Prostate gland (tissue), 2 donors: ENCODE measurements around the gene B3GNT5. TPM values are rescaled to one million over a fixed set of nuclear protein-coding genes. Genes with fewer than 3 reads are reported as not detected.

Experiments used
- DNase-seq: peaks from one replicate; pipeline ENCODE4 v3.0.0-alpha.2; 2019; ENCODE audit warnings: low spot score
- H3K27ac ChIP-seq, 2 donors: fragments of 200-600 bp; sonication (generic); 2 replicates each; pipeline ENCODE4 v1.5.1; 2017 to 2019
- H3K27me3 ChIP-seq: fragments of 200-600 bp; sonication (generic); replicated peaks from 2 replicates; pipeline ENCODE4 v1.5.1; 2019; ENCODE audit not compliant: insufficient read depth
- H3K36me3 ChIP-seq, 2 donors: fragments of 200-600 bp; sonication (generic); 1 replicate in 1 of 2; 2 replicates in 1 of 2; pipeline versions ENCODE4 v1.5.1 to v1.8.1; 2017 to 2019
- H3K4me1 ChIP-seq: fragments of 200-600 bp; sonication (generic); replicated peaks from 2 replicates; pipeline ENCODE4 v1.5.1; 2019
- H3K4me3 ChIP-seq, 2 donors: fragments of 200-600 bp; sonication (generic); 2 replicates each; pipeline ENCODE4 v1.5.1; 2017 to 2019
- H3K9me3 ChIP-seq: fragments of 200-600 bp; sonication (generic); 2 replicates; pipeline ENCODE4 v1.5.1; 2017
- CTCF ChIP-seq, 4 experiments: fragments of 200-600 bp in 2 of 4; fragments of 450-650 bp in 2 of 4; sonication (generic) in 2 of 4; IDR thresholded peaks; 1 replicate in 3 of 4; 2 replicates in 1 of 4; pipeline ENCODE4 v1.5.1; 2016 to 2019; ENCODE audit warnings: antibody characterized with exemption in 4 of 4, mild to moderate bottlenecking in 2 of 4, moderate library complexity in 2 of 4
- POLR2A ChIP-seq: fragments of 450-650 bp; IDR thresholded peaks from one replicate; pipeline ENCODE4 v1.6.1; 2016; ENCODE audit warnings: antibody characterized with exemption, mild to moderate bottlenecking
- POLR2AphosphoS5 ChIP-seq: sonication (generic); formaldehyde crosslinking; IDR thresholded peaks from one replicate; pipeline ENCODE4 v1.6.1; 2017; ENCODE audit warnings: antibody characterized with exemption
- WGBS: methylation state at CpG from one replicate; pipeline ENCODE4 v1.1.5; 2018; 5-methylcytosine and 5-hydroxymethylcytosine counted together
- intact Hi-C: fragments of 100-400 bp; cut with DNase I; formaldehyde crosslinking; loops from one replicate; pipeline ENCODE4 v1.14.2; 2022
- total RNA-seq, 2 donors: library from RNA; depleted of rRNA; stranded (reverse); fragments of >200 nt; gene quantifications; one replicate each; pipeline ENCODE4 v1.1.0, GENCODE V29; 2016

B3GNT5 gene
- total RNA-seq, 2 donors from 2014 or later, result 5.9 to 7.2 TPM

DNA sequence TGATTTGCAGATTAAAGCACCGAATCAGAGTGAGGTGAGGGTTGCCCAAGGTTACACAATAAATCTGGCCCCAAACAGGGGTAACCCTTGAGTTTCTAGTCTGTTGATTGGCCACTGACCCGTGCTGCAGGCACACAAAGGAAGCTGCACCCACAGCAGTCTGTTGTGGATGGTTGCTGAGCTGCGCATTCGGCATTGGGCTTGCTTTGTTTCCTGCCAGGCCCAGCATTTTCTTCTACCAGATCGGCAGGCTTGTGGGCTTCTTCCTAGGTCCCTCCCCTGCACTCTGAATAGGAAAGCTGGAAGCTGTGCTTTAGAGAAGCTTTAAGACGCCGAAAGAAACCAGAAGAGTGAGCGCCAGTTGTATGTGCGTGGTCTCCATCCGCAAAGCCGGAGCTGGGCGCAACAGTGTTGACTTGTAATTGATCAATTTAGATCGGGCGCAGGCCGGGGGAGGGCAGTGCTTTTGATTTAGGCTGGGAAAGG, 12.1 kb downstream of the B3GNT5 start:
- no peaks in the 10 kb centered on the region for H3K36me3 ChIP-seq
- H3K27me3 ChIP-seq, result no peaks in the 10 kb centered on the region
- TF ChIP-seq POLR2AphosphoS5, result no peak
- TF ChIP-seq CTCF (IDR thresholded peaks at IDR 0.05), result no peak
- TF ChIP-seq POLR2A, result no peak
- H3K27ac ChIP-seq, result peak overlapping the region; percentile 1 to 35
- intact Hi-C loops, result no loop called here
- H3K4me3 ChIP-seq, result no peak overlapping the region
- 42% methylated on average over 15 of the region's 15 CpGs for WGBS
- no peaks in the 10 kb centered on the region for H3K4me1 ChIP-seq
- no peak for DNase-seq
- no peaks in the 10 kb centered on the region for H3K9me3 ChIP-seq

GRCh38 chr3:183265834-183266417, 12.9 kb downstream of the B3GNT5 start:
- peak; percentile 24 for DNase-seq
- intact Hi-C loops, result no loop called here
- Histone ChIP-seq H3K27me3 (no peaks in the 10 kb centered on the region), H3K9me3 (no peaks in the 10 kb centered on the region), H3K36me3 (no peaks in the 10 kb centered on the region), H3K27ac (peak overlapping the region; percentile 1 to 35), H3K4me3 (no peak overlapping the region), H3K4me1 (no peaks in the 10 kb centered on the region)
- TF ChIP-seq POLR2A (no peak), CTCF (IDR thresholded peaks at IDR 0.05) (no peak), POLR2AphosphoS5 (no peak)
- WGBS, result 43% methylated on average over 5 of the region's 5 CpGs

- intact Hi-C loops, result no loop called here
- 89% methylated on average over 3 of the region's 3 CpGs for WGBS
- Histone ChIP-seq H3K9me3 (no peaks in the 10 kb centered on the region), H3K27me3 (no peaks in the 10 kb centered on the region), H3K27ac (no peak overlapping the region), H3K36me3 (no peaks in the 10 kb centered on the region), H3K4me1 (no peaks in the 10 kb centered on the region), H3K4me3 (no peak overlapping the region)
- TF ChIP-seq POLR2AphosphoS5, result no peak
- no peak for TF ChIP-seq POLR2A
- no peak for TF ChIP-seq CTCF (IDR thresholded peaks at IDR 0.05)
- DNase-seq, result no peak
Measured at GRCh38 chr3:183266454-183266853, 13.4 kb downstream of the B3GNT5 start.

- TF ChIP-seq CTCF (IDR thresholded peaks at IDR 0.05) (no peak), POLR2AphosphoS5 (no peak), POLR2A (no peak)
- 99% methylated on average over 5 of the region's 5 CpGs for WGBS
- intact Hi-C loops, result no loop called here
- H3K4me1 ChIP-seq, result no peaks in the 10 kb centered on the region
- DNase-seq, result no peak
- no peak overlapping the region for H3K27ac ChIP-seq
- no peak overlapping the region for H3K4me3 ChIP-seq
- no peaks in the 10 kb centered on the region for H3K27me3 ChIP-seq
- no peaks in the 10 kb centered on the region for H3K9me3 ChIP-seq
- no peaks in the 10 kb centered on the region for H3K36me3 ChIP-seq
Measured at GRCh38 chr3:183267140-183267539, 14.1 kb downstream of the B3GNT5 start.

DNA sequence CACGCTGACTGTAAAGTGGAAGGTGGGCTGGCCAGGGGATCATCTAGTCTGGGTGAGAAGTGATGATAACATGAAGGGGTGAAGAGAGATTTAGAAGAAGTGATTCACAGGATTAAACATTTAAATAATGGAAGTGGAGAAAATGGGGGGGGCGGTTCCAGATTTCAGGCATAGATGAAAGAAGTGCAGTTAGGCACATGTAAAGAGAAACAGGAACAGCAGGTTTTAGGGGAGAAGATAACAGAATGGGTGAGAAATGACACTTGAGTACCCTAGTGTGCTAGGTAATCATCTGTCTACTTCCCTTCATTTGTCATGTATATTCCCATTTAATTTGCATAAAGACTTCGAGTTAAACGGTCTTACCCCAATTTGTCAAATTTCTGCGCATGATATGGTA, 15.3 kb downstream of the B3GNT5 start:
- Histone ChIP-seq H3K4me3 (no peak overlapping the region), H3K9me3 (no peaks in the 10 kb centered on the region), H3K27me3 (no peaks in the 10 kb centered on the region), H3K4me1 (no peaks in the 10 kb centered on the region), H3K36me3 (no peaks in the 10 kb centered on the region), H3K27ac (peak overlapping the region; percentile 16 to 28)
- no peak for TF ChIP-seq CTCF (IDR thresholded peaks at IDR 0.05)
- no peak for TF ChIP-seq POLR2A
- TF ChIP-seq POLR2AphosphoS5, result no peak
- intact Hi-C loops, result no loop called here
- WGBS, result 36% methylated on average over 5 of the region's 5 CpGs
- DNase-seq, result no peak
